KMS-11 (cell line): ENCODE measurements around the gene LMAN1L.

ENCODE experiments used
- H2AFZ ChIP-seq: fragments of 200-600 bp; sonication (generic); 2 replicates; pipeline ENCODE4 v1.6.1; 2016; ENCODE audit warnings: antibody characterized with exemption, mixed run types, low read depth
- H3K27ac ChIP-seq: fragments of 200-600 bp; sonication (generic); 2 replicates; pipeline ENCODE4 v1.6.1; 2016; ENCODE audit warnings: mild to moderate bottlenecking, mixed run types
- H3K27me3 ChIP-seq: fragments of 200-600 bp; sonication (generic); 2 replicates; pipeline ENCODE4 v1.6.1; 2017; ENCODE audit warnings: mild to moderate bottlenecking, low read depth, mixed run types, moderate library complexity; ENCODE audit not compliant: insufficient read depth
- H3K36me3 ChIP-seq: fragments of 200-600 bp; sonication (generic); 2 replicates; pipeline ENCODE4 v1.6.1; 2017; ENCODE audit warnings: mild to moderate bottlenecking, mixed run types; ENCODE audit not compliant: insufficient read depth
- H3K4me1 ChIP-seq: fragments of 200-600 bp; sonication (generic); 2 replicates; pipeline ENCODE4 v1.6.1; 2016; ENCODE audit warnings: mild to moderate bottlenecking, low read depth, mixed run types; ENCODE audit not compliant: poor library complexity, severe bottlenecking
- H3K4me2 ChIP-seq: fragments of 200-600 bp; sonication (generic); 2 replicates; pipeline ENCODE4 v1.7.0; 2016; ENCODE audit warnings: mild to moderate bottlenecking, mixed run types
- H3K4me3 ChIP-seq: fragments of 200-600 bp; sonication (generic); IDR thresholded peaks from 2 replicates; pipeline ENCODE4 v1.6.1; 2017; ENCODE audit warnings: low read depth, low read length, mixed read lengths; ENCODE audit not compliant: insufficient read depth
- H3K79me2 ChIP-seq: fragments of 200-600 bp; sonication (generic); 2 replicates; pipeline ENCODE4 v1.6.1; 2016; ENCODE audit warnings: low read depth, mixed run types; ENCODE audit not compliant: insufficient read depth
- H3K9ac ChIP-seq: fragments of 200-600 bp; sonication (generic); 2 replicates; pipeline ENCODE4 v1.6.1; 2016; ENCODE audit warnings: mild to moderate bottlenecking, mixed run types
- H4K20me1 ChIP-seq: fragments of 200-600 bp; sonication (generic); 2 replicates; pipeline ENCODE4 v1.6.1; 2016; ENCODE audit warnings: mild to moderate bottlenecking, mixed run types; ENCODE audit not compliant: insufficient read depth
- TF ChIP-seq, protein P1 (sequence below): fragments of 200-600 bp; sonication (generic); conservative IDR thresholded peaks from 2 replicates; pipeline ENCODE4 v1.6.1; 2017; ENCODE audit warnings: low read depth, mild to moderate bottlenecking, antibody characterized with exemption, low read length, moderate library complexity, mixed read lengths

The LMAN1L gene

GRCh38 chr15:74854453-74855022 lies 41.9 kb downstream of the LMAN1L start:
- Histone ChIP-seq H3K4me2 (no peak overlapping the region), H3K4me1 (peaks cover 14% of the 10 kb centered on the region), H3K36me3 (no peaks in the 10 kb centered on the region), H2AFZ (no peak overlapping the region), H3K4me3 (no peak overlapping the region), H4K20me1 (no peaks in the 10 kb centered on the region), H3K27me3 (no peaks in the 10 kb centered on the region), H3K79me2 (no peaks in the 10 kb centered on the region), H3K9ac (no peak overlapping the region), H3K27ac (no peak overlapping the region)
- TF ChIP-seq, protein P1, sequence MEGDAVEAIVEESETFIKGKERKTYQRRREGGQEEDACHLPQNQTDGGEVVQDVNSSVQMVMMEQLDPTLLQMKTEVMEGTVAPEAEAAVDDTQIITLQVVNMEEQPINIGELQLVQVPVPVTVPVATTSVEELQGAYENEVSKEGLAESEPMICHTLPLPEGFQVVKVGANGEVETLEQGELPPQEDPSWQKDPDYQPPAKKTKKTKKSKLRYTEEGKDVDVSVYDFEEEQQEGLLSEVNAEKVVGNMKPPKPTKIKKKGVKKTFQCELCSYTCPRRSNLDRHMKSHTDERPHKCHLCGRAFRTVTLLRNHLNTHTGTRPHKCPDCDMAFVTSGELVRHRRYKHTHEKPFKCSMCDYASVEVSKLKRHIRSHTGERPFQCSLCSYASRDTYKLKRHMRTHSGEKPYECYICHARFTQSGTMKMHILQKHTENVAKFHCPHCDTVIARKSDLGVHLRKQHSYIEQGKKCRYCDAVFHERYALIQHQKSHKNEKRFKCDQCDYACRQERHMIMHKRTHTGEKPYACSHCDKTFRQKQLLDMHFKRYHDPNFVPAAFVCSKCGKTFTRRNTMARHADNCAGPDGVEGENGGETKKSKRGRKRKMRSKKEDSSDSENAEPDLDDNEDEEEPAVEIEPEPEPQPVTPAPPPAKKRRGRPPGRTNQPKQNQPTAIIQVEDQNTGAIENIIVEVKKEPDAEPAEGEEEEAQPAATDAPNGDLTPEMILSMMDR, result no peak

- Histone ChIP-seq H3K27ac (no peak overlapping the region), H3K9ac (no peak overlapping the region), H4K20me1 (no peaks in the 10 kb centered on the region), H3K79me2 (no peaks in the 10 kb centered on the region), H3K4me3 (no peak overlapping the region), H3K27me3 (no peaks in the 10 kb centered on the region), H3K4me1 (peaks cover 15% of the 10 kb centered on the region), H2AFZ (no peak overlapping the region), H3K36me3 (no peaks in the 10 kb centered on the region), H3K4me2 (no peak overlapping the region)
- TF ChIP-seq, protein P1, result no peak
Measured at GRCh38 chr15:74855857-74856256, 43.2 kb downstream of the LMAN1L start.

GRCh38 chr15:74856537-74856936 lies 43.9 kb downstream of the LMAN1L start:
- Histone ChIP-seq H3K27me3 (no peaks in the 10 kb centered on the region), H3K9ac (no peak overlapping the region), H3K4me3 (no peak overlapping the region), H3K36me3 (no peaks in the 10 kb centered on the region), H2AFZ (no peak overlapping the region), H3K4me2 (no peak overlapping the region), H3K79me2 (no peaks in the 10 kb centered on the region), H3K27ac (no peak overlapping the region), H3K4me1 (peaks cover 15% of the 10 kb centered on the region), H4K20me1 (no peaks in the 10 kb centered on the region)
- TF ChIP-seq, protein P1, result no peak

- Histone ChIP-seq H3K36me3 (no peaks in the 10 kb centered on the region), H3K4me2 (no peak overlapping the region), H4K20me1 (no peaks in the 10 kb centered on the region), H3K9ac (no peak overlapping the region), H3K4me1 (peaks cover 15% of the 10 kb centered on the region), H3K79me2 (no peaks in the 10 kb centered on the region), H3K27me3 (no peaks in the 10 kb centered on the region), H3K27ac (no peak overlapping the region), H2AFZ (no peak overlapping the region), H3K4me3 (no peak overlapping the region)
- TF ChIP-seq, protein P1, result no peak
Measured at GRCh38 chr15:74857082-74857655, 44.5 kb downstream of the LMAN1L start.
